NCI-H748 treated with DMSO at 0.1 percent for 48 hours (cell line): ENCODE measurements around the gene RARG.
"Not testable (repeated sequence)": the region's sequence is repeated elsewhere in the genome, so short reads cannot be mapped to it uniquely, and the experiment has no call there.

Source experiments
- DNase-seq: peaks from one replicate; lab custom pipeline; 2025; lab: John Stamatoyannopoulos, UW

Gene RARG

GRCh38 chr12:53208435-53208834, 23.6 kb downstream of the RARG start:
- no peak for DNase-seq

- DNase-seq: no peak
These were observed 25.0 kb downstream of the RARG start, which contains the start of gene ITGB7 for GRCh38 chr12:53207042-53207441. Gene ITGB7 (minus strand): TSS chr12:53207251. CDS start chr12:53200443, 6,808 bp downstream.

GRCh38 chr12:53205747-53206419, 26.1 kb downstream of the RARG start:
- DNase-seq: no peak

- DNase-seq: no peak
These were observed 27.7 kb downstream of the RARG start for GRCh38 chr12:53204351-53204750.

- DNase-seq: not testable (repeated sequence)
These were observed 29.7 kb downstream of the RARG start for GRCh38 chr12:53202316-53202715.

GRCh38 chr12:53201639-53202038, 30.4 kb downstream of the RARG start:
- DNase-seq: no peak

- no peak for DNase-seq
These were observed 30.9 kb downstream of the RARG start for GRCh38 chr12:53201177-53201541.

GRCh38 chr12:53200458-53201176, 31.4 kb downstream of the RARG start:
- DNase-seq: no peak

- DNase-seq: no peak
These were observed 31.9 kb downstream of the RARG start for GRCh38 chr12:53200107-53200457.

- DNase-seq: no peak
These were observed 32.3 kb downstream of the RARG start for GRCh38 chr12:53199700-53200099.

- DNase-seq: no peak
These were observed 33.4 kb downstream of the RARG start for GRCh38 chr12:53198486-53199110.

- DNase-seq: no peak
These were observed 34.9 kb downstream of the RARG start for GRCh38 chr12:53197011-53197640.

- no peak for DNase-seq
These were observed 35.5 kb downstream of the RARG start for GRCh38 chr12:53196486-53196885.

- DNase-seq: no peak
These were observed 36.2 kb downstream of the RARG start for GRCh38 chr12:53195516-53196420.

GRCh38 chr12:53194973-53195372, 37.0 kb downstream of the RARG start:
- no peak for DNase-seq

- no peak for DNase-seq
These were observed 37.9 kb downstream of the RARG start for GRCh38 chr12:53193985-53194716.

- DNase-seq: no peak
These were observed 39.0 kb downstream of the RARG start for GRCh38 chr12:53193040-53193439.

GRCh38 chr12:53192531-53193021, 39.4 kb downstream of the RARG start:
- DNase-seq: no peak

GRCh38 chr12:53191885-53192530, 40.0 kb downstream of the RARG start:
- no peak for DNase-seq
